Immature natural killer cell (primary cell): ENCODE data around the gene EDEM2. TPM values are rescaled to one million over a fixed set of nuclear protein-coding genes. Genes with fewer than 3 reads are reported as not detected.
"Not testable (repeated sequence)": the region's sequence is repeated elsewhere in the genome, so short reads cannot be mapped to it uniquely, and the experiment has no call there.

Experiments used
- DNase-seq, 3 donors: peaks; one replicate each; pipeline ENCODE4 v3.0.0; 2022; ENCODE audit warnings: mixed read lengths in 1 of 3
- H3K27ac Mint-ChIP-seq, 6 donors: one replicate each; pipeline ENCODE4 v1.8.0; 2020; ENCODE audit warnings: mixed read lengths in 6 of 6, mild to moderate bottlenecking in 5 of 6, inconsistent platforms in 4 of 6, moderate library complexity in 3 of 6
- H3K27me3 Mint-ChIP-seq, 3 donors: one replicate each; pipeline ENCODE4 v1.8.0; 2020 to 2021; ENCODE audit warnings: low read depth in 3 of 3, mild to moderate bottlenecking in 3 of 3, mixed read lengths in 3 of 3, moderate library complexity in 3 of 3, inconsistent platforms in 1 of 3
- H3K36me3 Mint-ChIP-seq, 3 donors: one replicate each; pipeline ENCODE4 v1.8.0; 2020; ENCODE audit warnings: mixed read lengths in 3 of 3, inconsistent platforms in 2 of 3, mild to moderate bottlenecking in 2 of 3
- H3K4me1 Mint-ChIP-seq, 2 donors: one replicate each; pipeline ENCODE4 v1.8.0; 2020; ENCODE audit warnings: inconsistent platforms in 2 of 2, mild to moderate bottlenecking in 2 of 2, mixed read lengths in 2 of 2, moderate library complexity in 1 of 2
- H3K4me3 Mint-ChIP-seq, 5 donors: one replicate each; pipeline ENCODE4 v1.8.0; 2020; ENCODE audit warnings: mild to moderate bottlenecking in 5 of 5, mixed read lengths in 5 of 5, inconsistent platforms in 3 of 5, moderate library complexity in 3 of 5
- H3K9me3 Mint-ChIP-seq, 6 donors: one replicate each; pipeline ENCODE4 v1.8.0; 2020; ENCODE audit warnings: mild to moderate bottlenecking in 6 of 6, mixed read lengths in 6 of 6, inconsistent platforms in 4 of 6, moderate library complexity in 3 of 6
- polyA plus RNA-seq, 3 donors: library from polyadenylated mRNA; unstranded; fragments of 300-500 nt; fragmentation: Illumina TruSeq; gene quantifications; one replicate each; pipeline ENCODE4 v1.2.3, GENCODE V29; 2021

EDEM2 gene
- polyA plus RNA-seq, 3 donors from 2014 or later, result 48.6 to 62.2 (median 48.8) TPM

DNA sequence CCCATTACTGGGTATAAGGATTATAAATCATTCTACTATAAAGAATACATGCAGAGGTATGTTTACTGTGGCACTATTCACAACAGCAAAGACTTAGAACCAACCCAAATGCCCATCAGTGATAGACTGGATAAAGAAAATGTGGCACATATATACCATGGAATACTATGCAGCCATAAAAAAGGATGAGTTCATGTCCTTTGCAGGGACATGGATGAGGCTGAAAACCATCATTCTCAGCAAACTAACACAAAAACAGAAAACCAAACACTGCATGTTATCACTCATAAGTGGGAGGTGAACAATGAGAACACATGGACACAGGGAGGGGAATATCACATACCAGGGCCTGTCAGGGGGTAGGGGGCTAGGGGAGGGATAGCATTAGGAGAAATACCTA lies 17.4 kb upstream of the EDEM2 start:
- not testable (repeated sequence) for DNase-seq, H3K27ac Mint-ChIP-seq, H3K36me3 Mint-ChIP-seq, H3K9me3 Mint-ChIP-seq, H3K4me3 Mint-ChIP-seq, H3K27me3 Mint-ChIP-seq
- H3K4me1 Mint-ChIP-seq, result peaks cover 29 to 30% of the 10 kb centered on the region in 2 donors

DNA sequence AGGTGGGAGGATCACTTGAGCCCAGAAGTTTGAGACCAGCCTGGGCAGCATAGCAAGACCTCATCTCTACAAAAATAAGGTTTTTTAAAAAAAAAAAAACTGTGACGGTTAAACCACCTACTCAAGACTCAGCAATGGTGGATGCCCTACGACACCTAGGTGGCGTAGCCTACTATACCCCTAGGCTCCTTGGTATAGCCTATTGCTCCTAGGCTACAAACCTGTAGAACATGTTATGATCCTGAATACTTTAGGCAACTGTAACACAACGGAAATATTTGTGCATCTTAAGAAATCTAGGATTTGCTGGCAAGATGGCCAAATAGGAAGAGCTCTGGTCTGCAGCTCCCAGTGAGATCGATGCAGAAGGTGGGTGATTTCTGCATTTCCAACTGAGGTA lies 13.2 kb upstream of the EDEM2 start:
- not testable (repeated sequence) for H3K27me3 Mint-ChIP-seq, H3K9me3 Mint-ChIP-seq, DNase-seq, H3K36me3 Mint-ChIP-seq
- Mint-ChIP-seq H3K4me1 (peaks cover 29 to 30% of the 10 kb centered on the region in 2 donors), H3K4me3 (peak overlapping the region; percentile 50 to 80 (median 55)), H3K27ac (peak overlapping the region in 5 of 6 donors; percentile 66 to 95 (median 78))

DNA sequence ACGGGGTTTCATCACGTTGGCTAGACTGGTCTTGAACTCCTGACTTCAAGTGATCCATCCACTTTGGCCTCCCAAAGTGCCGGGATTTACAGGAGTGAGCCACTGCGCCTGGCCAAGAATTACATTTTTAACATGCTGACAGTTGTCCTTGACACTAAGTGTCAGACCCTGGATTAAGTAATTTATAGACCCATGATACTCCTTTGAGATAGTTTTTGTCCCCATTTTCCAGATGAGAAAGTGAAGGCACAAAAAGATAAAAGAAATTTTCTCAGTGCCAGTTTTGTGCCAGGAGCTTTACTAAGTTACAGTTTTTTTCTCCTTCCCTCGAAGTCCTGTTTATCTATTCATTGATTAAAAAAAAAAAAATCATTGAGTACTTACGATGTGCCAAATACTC lies 9.8 kb upstream of the EDEM2 start:
- Mint-ChIP-seq H3K36me3 (no peaks in the 10 kb centered on the region), H3K9me3 (no peaks in the 10 kb centered on the region), H3K4me3 (no peak overlapping the region), H3K4me1 (peaks cover 15 to 16% of the 10 kb centered on the region in 2 donors), H3K27ac (no peak overlapping the region), H3K27me3 (peaks cover 0 to 4% (median 3%) of the 10 kb centered on the region in 3 donors)
- DNase-seq, result no peak

DNA sequence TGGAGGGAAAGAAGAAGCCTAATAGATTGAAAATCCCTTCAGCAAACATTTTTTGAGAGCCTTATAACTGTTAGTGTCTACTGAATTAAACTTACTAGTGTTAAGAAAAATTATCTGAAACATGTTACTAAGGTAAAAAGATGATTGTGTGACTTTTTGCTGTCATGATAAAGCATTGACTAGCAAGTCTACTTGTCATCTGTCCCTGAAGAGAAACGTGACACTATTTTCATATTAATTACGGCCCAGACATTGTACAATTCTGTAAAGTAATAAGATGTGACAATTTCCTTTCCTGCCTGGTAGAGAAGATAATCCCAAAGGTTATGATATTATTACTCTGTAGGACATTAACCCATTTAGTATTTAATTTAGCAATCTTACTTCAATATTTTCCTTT lies 8.8 kb upstream of the EDEM2 start:
- H3K27me3 Mint-ChIP-seq, result peaks cover 0 to 3% (median 0%) of the 10 kb centered on the region in 3 donors
- H3K4me3 Mint-ChIP-seq, result no peak overlapping the region
- H3K27ac Mint-ChIP-seq, result peak overlapping the region in 1 of 6 donors; percentile 28
- H3K36me3 Mint-ChIP-seq, result no peaks in the 10 kb centered on the region
- peaks cover 6 to 7% of the 10 kb centered on the region in 2 donors for H3K4me1 Mint-ChIP-seq
- DNase-seq, result no peak
- H3K9me3 Mint-ChIP-seq, result no peaks in the 10 kb centered on the region

DNA sequence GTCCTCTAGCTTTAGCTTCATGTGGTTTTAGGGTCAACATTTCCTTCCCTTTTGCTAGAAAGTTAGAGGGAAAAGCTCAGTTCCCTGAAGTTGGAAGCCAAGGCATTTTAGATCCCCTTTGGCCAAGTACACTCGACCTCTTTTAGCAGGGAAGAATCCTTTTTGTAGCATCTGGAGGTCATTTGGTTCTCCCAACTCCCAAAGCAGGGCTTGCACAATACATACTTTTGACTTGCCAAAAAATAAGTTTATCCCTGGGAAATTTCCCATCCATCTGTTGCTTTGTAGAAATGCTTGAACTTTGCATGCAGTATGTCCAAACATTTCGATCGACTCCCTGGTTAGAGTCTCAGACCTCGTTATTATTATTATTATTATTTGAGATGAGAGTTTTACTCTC lies 4.6 kb upstream of the EDEM2 start:
- no peak for DNase-seq
- no peak overlapping the region for H3K27ac Mint-ChIP-seq
- H3K27me3 Mint-ChIP-seq, result peaks cover 3 to 6% (median 3%) of the 10 kb centered on the region in 3 donors
- H3K36me3 Mint-ChIP-seq, result no peaks in the 10 kb centered on the region
- H3K4me3 Mint-ChIP-seq, result no peak overlapping the region
- no peaks in the 10 kb centered on the region for H3K9me3 Mint-ChIP-seq
- H3K4me1 Mint-ChIP-seq, result peaks cover 17 to 23% of the 10 kb centered on the region in 2 donors

DNA sequence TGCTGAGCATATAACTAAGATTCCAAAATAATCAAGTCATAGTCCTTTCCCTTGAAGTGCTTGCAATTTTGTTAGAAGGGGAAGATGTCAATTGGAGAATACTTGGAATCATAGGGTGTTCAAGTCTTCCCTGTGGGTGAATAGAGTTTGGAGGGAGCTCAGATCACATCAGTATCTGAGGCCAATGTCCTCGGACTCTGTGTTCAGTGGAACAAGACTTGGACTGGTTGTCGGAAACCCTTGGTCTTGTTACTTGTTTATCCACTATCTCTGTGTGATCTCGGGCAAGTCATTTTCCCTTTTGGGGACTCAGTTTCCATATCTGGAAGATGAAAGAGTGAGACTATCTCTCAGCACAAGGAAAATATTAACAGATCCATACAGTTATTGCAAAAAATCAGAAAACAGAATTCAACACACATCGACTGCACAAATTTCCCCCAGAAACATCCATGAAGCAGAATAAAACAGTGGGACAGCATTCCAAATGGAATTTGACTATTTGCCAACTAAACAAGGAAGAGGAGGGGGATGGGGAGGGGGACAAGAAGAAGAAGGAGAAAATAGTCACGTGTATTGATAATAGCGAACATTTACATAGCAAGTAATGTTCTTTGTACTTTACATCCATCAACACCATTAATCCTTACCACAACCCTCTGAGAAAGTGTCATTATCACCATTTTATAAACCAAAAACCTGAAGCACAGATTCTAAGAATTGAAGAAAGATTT lies 3.9 kb upstream of the EDEM2 start:
- Mint-ChIP-seq H3K4me1 (peaks cover 23 to 30% of the 10 kb centered on the region in 2 donors), H3K27ac (no peak overlapping the region), H3K4me3 (no peak overlapping the region), H3K36me3 (no peaks in the 10 kb centered on the region), H3K9me3 (no peaks in the 10 kb centered on the region), H3K27me3 (peaks cover 3 to 6% (median 3%) of the 10 kb centered on the region in 3 donors)
- DNase-seq, result no peak

DNA sequence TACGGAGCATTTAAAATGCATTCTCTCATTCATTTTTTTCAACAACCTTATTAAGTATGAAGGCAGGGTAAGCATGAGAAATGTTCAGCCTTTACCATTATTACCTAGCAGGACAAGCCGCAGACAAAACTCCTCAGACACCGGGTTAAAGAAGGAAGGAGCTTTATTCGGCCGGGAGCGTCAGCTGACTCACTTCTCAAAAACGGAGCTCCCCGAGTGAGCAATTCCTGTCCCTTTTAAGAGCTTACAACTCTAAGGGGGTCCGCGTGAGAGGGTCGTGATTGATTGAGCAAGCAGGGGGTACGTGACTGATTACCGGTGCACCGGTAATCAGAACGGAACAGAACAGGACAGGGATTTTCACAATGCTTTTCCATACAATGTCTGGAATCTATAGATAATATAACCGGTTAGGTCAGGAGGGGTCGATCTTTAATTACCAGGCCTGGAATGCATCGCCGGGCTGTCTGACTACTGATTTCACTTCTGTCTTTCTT lies 487 bp upstream of the EDEM2 start:
- Mint-ChIP-seq H3K4me1 (peaks cover 35 to 52% of the 10 kb centered on the region in 2 donors), H3K36me3 (peaks cover 0 to 10% (median 4%) of the 10 kb centered on the region in 3 donors), H3K27ac (peak overlapping the region; percentile 81 to 98 (median 93)), H3K4me3 (peak overlapping the region; percentile 94 to 98 (median 97))
- not testable (repeated sequence) for H3K9me3 Mint-ChIP-seq, H3K27me3 Mint-ChIP-seq, DNase-seq

DNA sequence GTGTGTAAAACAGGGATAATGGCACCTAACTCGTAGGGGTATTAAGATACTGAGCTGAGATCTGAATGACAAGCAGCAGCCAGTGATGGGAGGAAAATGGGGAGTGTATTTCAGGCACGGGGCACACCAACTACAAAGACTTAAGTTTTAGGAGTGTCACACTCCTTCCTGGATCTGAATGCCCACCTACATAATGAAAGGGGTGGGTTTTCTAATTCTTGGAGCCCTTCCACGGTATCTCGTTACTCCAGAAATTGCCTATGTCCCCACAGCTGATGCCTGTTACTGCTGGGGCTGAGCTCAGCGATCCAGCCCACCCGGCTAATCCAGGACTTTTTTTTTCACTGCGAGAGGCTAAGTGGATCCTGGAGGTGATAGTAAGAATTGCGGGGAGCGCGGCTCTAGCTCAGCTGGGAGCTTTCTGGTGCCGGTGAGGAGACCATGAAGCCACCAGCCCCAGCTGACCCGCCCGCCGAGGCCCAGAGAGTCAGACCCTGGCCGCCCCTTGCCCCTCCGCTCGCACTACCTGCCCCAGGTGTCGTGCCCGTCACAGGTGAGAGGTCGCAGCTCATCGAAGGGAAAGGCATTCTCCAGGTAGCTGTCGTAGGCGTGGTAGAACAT lies 727 bp downstream of the EDEM2 start:
- peaks cover 35 to 58% of the 10 kb centered on the region in 2 donors for H3K4me1 Mint-ChIP-seq
- peak in 1 of 3 donors; percentile 4 for DNase-seq

DNA sequence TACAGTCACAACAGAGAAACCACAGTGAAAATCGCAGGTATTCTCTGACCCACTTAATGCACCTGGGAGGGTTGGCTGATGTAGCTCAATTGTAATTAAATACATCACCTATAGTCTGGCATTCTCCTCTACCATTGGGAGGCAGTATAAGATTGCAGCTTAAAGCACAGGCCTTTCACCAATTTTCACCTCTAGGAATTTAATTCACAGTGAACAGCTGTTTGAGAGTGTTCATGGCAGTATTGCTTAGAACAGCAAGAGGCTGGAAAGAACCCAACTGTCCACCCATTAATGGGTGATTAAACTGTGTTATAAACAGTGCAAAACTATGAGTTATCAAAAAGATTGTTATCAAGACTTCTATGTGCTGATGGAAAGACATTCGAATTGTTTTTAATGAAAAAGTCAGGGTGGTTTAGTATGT lies 2.0 kb downstream of the EDEM2 start:
- H3K9me3 Mint-ChIP-seq, result no peaks in the 10 kb centered on the region
- DNase-seq, result peak; percentile 44 to 62 (median 57)
- peaks cover 15 to 28% (median 21%) of the 10 kb centered on the region in 3 donors for H3K36me3 Mint-ChIP-seq

More for the DNA sequence above, 727 bp downstream of the EDEM2 start:
- Mint-ChIP-seq H3K27ac (peak overlapping the region; percentile 81 to 98 (median 93)), H3K9me3 (no peaks in the 10 kb centered on the region), H3K27me3 (peaks cover 5 to 6% (median 5%) of the 10 kb centered on the region in 3 donors), H3K36me3 (peaks cover 10 to 16% (median 13%) of the 10 kb centered on the region in 3 donors), H3K4me3 (peak overlapping the region; percentile 94 to 98 (median 97))

DNA sequence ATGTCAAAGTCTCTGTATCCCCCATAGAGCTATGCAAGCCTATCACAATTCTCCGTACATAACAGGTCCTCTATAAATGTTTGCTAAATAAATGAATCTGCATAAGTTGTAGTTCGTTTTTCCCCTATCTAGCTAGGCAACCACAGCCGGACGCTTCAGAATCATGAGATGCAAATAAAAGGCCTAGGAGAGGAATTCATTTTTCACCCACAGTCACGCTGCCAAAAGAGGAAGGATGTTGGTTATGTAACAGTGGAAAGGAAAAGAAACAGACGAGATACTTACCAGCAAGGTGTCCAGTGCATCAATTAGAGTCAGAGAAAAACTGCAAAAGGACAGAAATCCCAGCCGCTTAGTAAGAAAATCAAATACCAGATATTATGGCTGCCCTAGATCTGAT lies 2.4 kb downstream of the EDEM2 start:
- peaks cover 35 to 69% of the 10 kb centered on the region in 2 donors for H3K4me1 Mint-ChIP-seq
- no peaks in the 10 kb centered on the region for H3K9me3 Mint-ChIP-seq
- H3K27ac Mint-ChIP-seq, result peak overlapping the region in 5 of 6 donors; percentile 25 to 70 (median 53)
- peaks cover 15 to 31% (median 21%) of the 10 kb centered on the region in 3 donors for H3K36me3 Mint-ChIP-seq
- no peak overlapping the region for H3K4me3 Mint-ChIP-seq
- H3K27me3 Mint-ChIP-seq, result peaks cover 5 to 6% (median 5%) of the 10 kb centered on the region in 3 donors
- no peak for DNase-seq

More for the DNA sequence above, 2.0 kb downstream of the EDEM2 start:
- H3K27ac Mint-ChIP-seq, result peak overlapping the region; percentile 25 to 73 (median 70)
- H3K4me3 Mint-ChIP-seq, result peak overlapping the region; percentile 49 to 83 (median 71)
- peaks cover 35 to 69% of the 10 kb centered on the region in 2 donors for H3K4me1 Mint-ChIP-seq
- peaks cover 5 to 6% (median 5%) of the 10 kb centered on the region in 3 donors for H3K27me3 Mint-ChIP-seq

DNA sequence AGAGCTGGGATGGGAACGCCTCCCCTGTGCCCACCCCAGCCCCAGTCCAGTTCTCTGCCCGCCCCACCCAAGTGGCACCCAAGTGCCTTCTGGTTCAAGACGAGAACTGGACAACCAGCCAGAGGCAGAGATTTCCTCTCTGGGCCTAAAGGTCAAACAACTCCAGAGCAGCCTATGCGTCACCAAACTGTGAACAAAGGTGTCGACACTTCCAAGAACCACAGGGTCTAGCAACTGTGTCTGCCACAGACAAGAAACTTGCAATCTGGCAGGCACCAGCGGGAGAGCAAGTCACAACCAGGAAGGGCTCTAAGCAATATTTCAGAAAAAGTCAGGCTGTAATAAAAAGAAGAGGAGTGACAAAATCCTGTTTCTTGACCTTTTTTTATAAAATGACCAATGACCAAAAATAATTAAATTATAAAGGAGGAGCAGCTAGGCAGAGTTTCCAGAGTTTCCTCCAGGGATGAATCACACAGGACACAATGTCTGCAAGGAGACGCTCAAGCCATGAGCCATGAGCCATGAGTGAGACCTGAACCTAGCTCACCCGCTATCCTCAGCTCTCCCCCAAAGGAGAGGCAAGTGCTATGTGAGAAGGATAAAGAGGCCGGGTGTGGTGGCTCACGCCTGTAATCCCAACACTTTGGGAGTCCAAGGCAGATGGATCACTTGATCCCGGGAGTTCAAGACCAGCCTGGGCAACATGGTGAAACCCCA lies 11.1 kb downstream of the EDEM2 start:
- H3K36me3 Mint-ChIP-seq, result peaks cover 10 to 42% (median 16%) of the 10 kb centered on the region in 3 donors
- H3K4me3 Mint-ChIP-seq, result no peak overlapping the region
- H3K4me1 Mint-ChIP-seq, result peaks cover 0 to 12% of the 10 kb centered on the region in 2 donors
- DNase-seq, result no peak
- no peaks in the 10 kb centered on the region for H3K9me3 Mint-ChIP-seq
- peaks cover 0 to 1% (median 0%) of the 10 kb centered on the region in 3 donors for H3K27me3 Mint-ChIP-seq
- H3K27ac Mint-ChIP-seq, result peak overlapping the region in 1 of 6 donors; percentile 51

DNA sequence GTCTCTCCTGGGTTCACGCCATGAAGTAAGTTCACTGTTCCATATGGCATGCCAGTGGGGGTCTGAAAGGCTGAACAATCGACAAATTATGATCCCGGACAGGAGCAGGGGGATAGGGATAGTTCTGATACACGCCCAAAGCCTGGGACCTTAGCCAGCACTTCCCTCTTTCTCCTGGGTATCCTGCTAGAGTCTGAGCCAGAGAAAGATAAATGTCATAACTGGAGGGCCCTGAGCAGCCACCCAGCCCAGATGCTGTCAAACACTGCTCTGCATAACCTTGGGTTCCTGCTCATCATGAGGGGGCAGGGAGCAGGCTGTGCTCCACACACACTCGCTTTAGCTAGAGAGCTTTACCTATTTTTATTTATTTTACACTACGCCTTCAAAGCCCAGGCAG lies 12.3 kb downstream of the EDEM2 start:
- peaks cover 0 to 5% of the 10 kb centered on the region in 2 donors for H3K4me1 Mint-ChIP-seq
- peaks cover 9 to 39% (median 15%) of the 10 kb centered on the region in 3 donors for H3K36me3 Mint-ChIP-seq
- no peak for DNase-seq
- no peak overlapping the region for H3K4me3 Mint-ChIP-seq
- peaks cover 0 to 1% (median 0%) of the 10 kb centered on the region in 3 donors for H3K27me3 Mint-ChIP-seq
- no peak overlapping the region for H3K27ac Mint-ChIP-seq
- H3K9me3 Mint-ChIP-seq, result no peaks in the 10 kb centered on the region

DNA sequence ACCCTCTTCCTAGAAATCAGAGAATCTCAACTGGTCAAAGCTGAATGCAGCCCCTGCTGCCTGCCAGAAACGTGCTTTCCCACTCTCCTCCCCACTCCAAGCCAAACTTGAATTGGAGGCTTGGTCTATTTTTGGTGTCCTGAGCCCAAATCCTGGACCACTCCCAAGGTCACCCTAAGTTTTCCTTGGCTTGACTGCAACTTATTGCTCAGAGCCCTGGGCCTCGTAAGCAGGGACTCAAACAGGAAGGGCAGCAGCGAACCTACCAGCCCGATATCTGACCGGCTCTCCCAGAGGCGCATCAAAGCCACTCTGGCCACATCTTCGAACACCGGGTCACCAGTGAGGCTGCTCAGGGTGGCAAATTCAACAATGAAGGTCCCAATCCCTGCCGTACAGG lies 12.7 kb downstream of the EDEM2 start:
- no peak for DNase-seq
- Mint-ChIP-seq H3K36me3 (peaks cover 9 to 38% (median 15%) of the 10 kb centered on the region in 3 donors), H3K4me3 (no peak overlapping the region), H3K27me3 (peaks cover 0 to 1% (median 0%) of the 10 kb centered on the region in 3 donors), H3K4me1 (peaks cover 0 to 5% of the 10 kb centered on the region in 2 donors), H3K27ac (peak overlapping the region in 1 of 6 donors; percentile 61), H3K9me3 (no peaks in the 10 kb centered on the region)
